MCF 10A (cell line): Measurements from ENCODE around the gene SLC24A3. TPM values are rescaled to one million over a fixed set of nuclear protein-coding genes. Genes with fewer than 3 reads are reported as not detected.

ENCODE experiments used
- BruUV-seq: library from RNA; stranded (reverse); fragments of 400-500 nt; replicated peaks from 2 replicates; lab custom pipeline; 2021; lab: Mats Ljungman, UMichigan
- CTCF ChIA-PET: fragments of 300-600 bp; sonication (Branson Sonifier 250); formaldehyde crosslinking; extraction: SDS; loops from one replicate; lab custom pipeline; 2021; ENCODE audit warnings: antibody characterized with exemption, inconsistent platforms; lab: Yijun Ruan, JAX
- POLR2A ChIA-PET: fragments of 300-600, 350-650 bp; sonication (Branson Sonifier 250); formaldehyde crosslinking; extraction: SDS; loops from one replicate; lab custom pipeline; 2020; ENCODE audit warnings: antibody characterized with exemption, inconsistent platforms; lab: Yijun Ruan, JAX
- DNase-seq: peaks from one replicate; pipeline ENCODE4 v3.0.0-alpha.2; 2018; ENCODE audit not compliant: unreplicated experiment
- H3K27ac Mint-ChIP-seq: one replicate; pipeline ENCODE4 v1.8.0; 2022; ENCODE audit warnings: mild to moderate bottlenecking, low read depth, mixed read lengths; ENCODE audit not compliant: unreplicated experiment
- H3K27me3 Mint-ChIP-seq: one replicate; pipeline ENCODE4 v1.8.0; 2022; ENCODE audit warnings: mixed read lengths; ENCODE audit not compliant: insufficient read depth, unreplicated experiment
- H3K36me3 Mint-ChIP-seq: one replicate; pipeline ENCODE4 v1.8.0; 2022; ENCODE audit warnings: mild to moderate bottlenecking, moderate library complexity, mixed read lengths; ENCODE audit not compliant: insufficient read depth, unreplicated experiment
- H3K4me1 Mint-ChIP-seq: one replicate; pipeline ENCODE4 v1.8.0; 2022; ENCODE audit warnings: mixed read lengths; ENCODE audit not compliant: insufficient read depth, unreplicated experiment
- H3K4me3 Mint-ChIP-seq: one replicate; pipeline ENCODE4 v1.8.0; 2022; ENCODE audit warnings: mild to moderate bottlenecking, moderate library complexity, mixed read lengths; ENCODE audit not compliant: unreplicated experiment
- H3K9me3 Mint-ChIP-seq: one replicate; pipeline ENCODE4 v1.8.0; 2022; ENCODE audit warnings: mixed read lengths; ENCODE audit not compliant: unreplicated experiment
- CTCF ChIP-seq: fragments of 200-600 bp; IDR thresholded peaks from one replicate; pipeline ENCODE4 v1.8.0; 2022; ENCODE audit warnings: antibody characterized with exemption, mild to moderate bottlenecking; ENCODE audit not compliant: unreplicated experiment
- intact Hi-C: fragments of 100-400 bp; cut with micrococcal nuclease; formaldehyde crosslinking; loops from 2 replicates; pipeline ENCODE4 v1.14.1; 2022
- total RNA-seq: library from RNA; stranded (reverse); gene quantifications from 2 replicates; pipeline ENCODE4 v1.2.3, GENCODE V29; 2022

Gene SLC24A3
- total RNA-seq, 1 experiment from 2014 or later = not detected

GRCh38 chr20:19565736-19566135 lies 353.3 kb downstream of the SLC24A3 start:
- Mint-ChIP-seq H3K4me1 (no peaks in the 10 kb centered on the region), H3K36me3 (no peaks in the 10 kb centered on the region), H3K27ac (no peak overlapping the region), H3K27me3 (peaks cover 22% of the 10 kb centered on the region), H3K4me3 (no peak overlapping the region), H3K9me3 (no peaks in the 10 kb centered on the region)
- CTCF ChIA-PET = no interaction called here
- no peak for TF ChIP-seq CTCF
- DNase-seq = no peak
- intact Hi-C loops = no loop called here
- POLR2A ChIA-PET = no interaction called here
- no TSS peak for BruUV-seq

- no peak overlapping the region for H3K27ac Mint-ChIP-seq
Observed at GRCh38 chr20:19566226-19566945, 353.9 kb downstream of the SLC24A3 start.

GRCh38 chr20:19568128-19568527 lies 355.7 kb downstream of the SLC24A3 start:
- intact Hi-C loops = no loop called here
- peaks cover 11% of the 10 kb centered on the region for H3K27me3 Mint-ChIP-seq
- no peaks in the 10 kb centered on the region for H3K9me3 Mint-ChIP-seq
- ChIA-PET POLR2A (no interaction called here), CTCF (no interaction called here)
- no peaks in the 10 kb centered on the region for H3K36me3 Mint-ChIP-seq
- H3K4me1 Mint-ChIP-seq = no peaks in the 10 kb centered on the region
- DNase-seq = no peak
- no peak overlapping the region for H3K27ac Mint-ChIP-seq
- no TSS peak for BruUV-seq
- TF ChIP-seq CTCF = no peak
- no peak overlapping the region for H3K4me3 Mint-ChIP-seq

More at GRCh38 chr20:19566226-19566945, 353.9 kb downstream of the SLC24A3 start:
- DNase-seq = no peak
- H3K9me3 Mint-ChIP-seq = no peaks in the 10 kb centered on the region
- BruUV-seq = no TSS peak
- ChIA-PET POLR2A (no interaction called here), CTCF (no interaction called here)
- H3K4me3 Mint-ChIP-seq = no peak overlapping the region
- no peaks in the 10 kb centered on the region for H3K4me1 Mint-ChIP-seq
- no peak for TF ChIP-seq CTCF
- H3K27me3 Mint-ChIP-seq = peaks cover 22% of the 10 kb centered on the region
- H3K36me3 Mint-ChIP-seq = no peaks in the 10 kb centered on the region
- intact Hi-C loops = no loop called here

DNA sequence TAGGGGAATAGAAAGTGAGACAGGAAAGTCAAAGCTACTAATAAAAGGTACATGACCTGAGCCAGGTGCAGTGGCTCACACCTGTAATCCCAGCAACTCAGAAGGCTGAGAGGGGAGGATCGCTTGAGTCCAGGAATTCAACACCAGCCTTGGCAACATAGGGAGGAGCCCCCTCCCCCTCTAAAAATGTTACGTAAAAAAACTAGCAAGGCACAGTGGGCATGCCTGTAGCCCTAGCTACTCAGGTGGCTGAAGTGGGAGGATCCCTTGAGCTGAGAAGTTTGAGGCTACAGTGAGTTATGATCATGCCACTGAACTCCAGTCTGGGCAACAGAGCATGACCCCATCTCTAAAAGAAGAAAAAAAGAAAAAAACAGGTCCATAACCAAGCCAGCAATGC lies 359.6 kb downstream of the SLC24A3 start:
- Mint-ChIP-seq H3K4me1 (no peaks in the 10 kb centered on the region), H3K27me3 (peaks cover 11% of the 10 kb centered on the region), H3K9me3 (no peaks in the 10 kb centered on the region), H3K36me3 (no peaks in the 10 kb centered on the region), H3K27ac (no peak overlapping the region), H3K4me3 (no peak overlapping the region)
- POLR2A ChIA-PET = no interaction called here
- no peak for DNase-seq
- intact Hi-C loops = no loop called here
- TF ChIP-seq CTCF = no peak
- BruUV-seq = no TSS peak
- CTCF ChIA-PET = interaction anchor here (1.0 kb wide), 1 partner anchor 12 kb away, joined by 4 read pairs; no protein-coding TSS in a partner anchor
